SK-N-SH (cell line): Measurements from ENCODE around the gene TPD52L1. TPM values are rescaled to one million over a fixed set of nuclear protein-coding genes. Genes with fewer than 3 reads are reported as not detected.

Experiments used
- CTCF ChIA-PET: fragments of 300-600, 350-600 bp; formaldehyde crosslinking; extraction: SDS; loops from one replicate; lab custom pipeline; 2021; lab: Yijun Ruan, JAX
- POLR2A ChIA-PET: fragments of 350-600 bp; sonication (Branson Sonifier 250); formaldehyde crosslinking; extraction: SDS; loops from one replicate; lab custom pipeline; 2020; ENCODE audit warnings: antibody characterized with exemption, inconsistent platforms; lab: Yijun Ruan, JAX
- DNase-seq: peaks from one replicate; pipeline ENCODE4 v3.0.0; 2012
- H2AFZ ChIP-seq: fragments of 200-600 bp; sonication (generic); 2 replicates; pipeline ENCODE4 v1.8.1; 2016; ENCODE audit warnings: antibody characterized with exemption, mild to moderate bottlenecking, low read depth
- H3F3A ChIP-seq: fragments of 200-600 bp; sonication (generic); replicated peaks from 2 replicates; pipeline ENCODE3; 2016; ENCODE audit warnings: antibody characterized with exemption, mild to moderate bottlenecking; ENCODE audit not compliant: insufficient read depth
- H3K27ac ChIP-seq, 2 experiments: fragments of 200-500 bp in 1 of 2; fragments of 200-600 bp in 1 of 2; sonication (Bioruptor generic) in 1 of 2; sonication (generic), shearing (Covaris generic) in 1 of 2; 2 replicates each; pipeline versions ENCODE4 v1.5.1 to v1.6.1; 2014 to 2016; ENCODE audit warnings: low read depth in 2 of 2, inconsistent platforms in 1 of 2, low read length in 1 of 2, mild to moderate bottlenecking in 1 of 2, mixed read lengths in 1 of 2
- H3K27me3 ChIP-seq: fragments of 200-600 bp; sonication (generic), shearing (Covaris generic); 2 replicates; pipeline ENCODE4 v1.6.1; 2016; ENCODE audit warnings: mixed run types; ENCODE audit not compliant: insufficient read depth
- H3K36me3 ChIP-seq, 2 experiments: fragments of 200-500 bp in 1 of 2; fragments of 200-600 bp in 1 of 2; sonication (Bioruptor generic) in 1 of 2; sonication (generic) in 1 of 2; replicated peaks in 1 of 2; 2 replicates each; pipeline versions ENCODE3 to v1.5.1; 2014 to 2016; ENCODE audit warnings: low read length in 1 of 2, mild to moderate bottlenecking in 1 of 2; ENCODE audit not compliant: insufficient read depth in 2 of 2, control insufficient read depth in 1 of 2
- H3K4me1 ChIP-seq, 2 experiments: fragments of 200-500 bp in 1 of 2; fragments of 200-600 bp in 1 of 2; sonication (Bioruptor generic) in 1 of 2; sonication (generic), shearing (Covaris generic) in 1 of 2; 2 replicates each; pipeline versions ENCODE4 v1.5.1 to v1.6.1; 2014 to 2016; ENCODE audit warnings: low read depth in 1 of 2, low read length in 1 of 2, mixed run types in 1 of 2; ENCODE audit not compliant: insufficient read depth in 2 of 2, control insufficient read depth in 1 of 2
- H3K4me2 ChIP-seq: fragments of 200-600 bp; sonication (generic), shearing (Covaris generic); 2 replicates; pipeline ENCODE4 v1.6.1; 2017; ENCODE audit warnings: mixed run types
- H3K4me3 ChIP-seq, 2 experiments: fragments of 200-500 bp in 1 of 2; fragments of 200-600 bp in 1 of 2; sonication (Bioruptor generic) in 1 of 2; sonication (generic), shearing (Covaris generic) in 1 of 2; 2 replicates each; pipeline versions ENCODE4 v1.5.1 to v1.8.1; 2014 to 2016; ENCODE audit warnings: low read depth in 2 of 2, inconsistent platforms in 1 of 2, low read length in 1 of 2, mild to moderate bottlenecking in 1 of 2, mixed read lengths in 1 of 2, moderate library complexity in 1 of 2
- H3K79me2 ChIP-seq: fragments of 200-600 bp; sonication (generic); 2 replicates; pipeline ENCODE4 v1.8.1; 2017; ENCODE audit warnings: mild to moderate bottlenecking; ENCODE audit not compliant: insufficient read depth
- H3K9ac ChIP-seq: fragments of 200-600 bp; sonication (generic); 2 replicates; pipeline ENCODE4 v1.6.1; 2017; ENCODE audit warnings: mixed run types
- H3K9me2 ChIP-seq: fragments of 200-600 bp; sonication (generic); 2 replicates; pipeline ENCODE4 v1.6.1; 2017; ENCODE audit warnings: mixed run types
- H3K9me3 ChIP-seq: fragments of 200-600 bp; sonication (generic); 2 replicates; pipeline ENCODE4 v1.6.1; 2017; ENCODE audit warnings: mixed run types, mild to moderate bottlenecking, moderate library complexity
- H4K20me1 ChIP-seq: fragments of 200-600 bp; sonication (generic); 2 replicates; pipeline ENCODE4 v1.6.1; 2017; ENCODE audit warnings: mild to moderate bottlenecking, mixed run types; ENCODE audit not compliant: insufficient read depth
- CHD2 ChIP-seq: fragments of 150-350 bp; IDR thresholded peaks from 2 replicates; pipeline ENCODE4 v1.6.1; 2018; ENCODE audit warnings: low read length; ENCODE audit not compliant: partially characterized antibody
- CTCF ChIP-seq: fragments of 200-600 bp; sonication (generic); IDR thresholded peaks from 2 replicates; pipeline ENCODE4 v1.6.1; 2017; ENCODE audit warnings: antibody characterized with exemption, mild to moderate bottlenecking, moderate library complexity
- ELF1 ChIP-seq: IDR thresholded peaks from 2 replicates; pipeline ENCODE4 v1.4.0; 2012
- FOSL2 ChIP-seq: IDR thresholded peaks from 2 replicates; pipeline ENCODE4 v1.4.0; 2012; ENCODE audit warnings: low read depth, mild to moderate bottlenecking, moderate library complexity, borderline replicate concordance
- FOXJ3 ChIP-seq: sonication (generic); formaldehyde crosslinking; IDR thresholded peaks from 2 replicates; pipeline ENCODE4 v1.5.1; 2020; ENCODE audit warnings: mild to moderate bottlenecking, missing genetic modification reagents
- GABPA ChIP-seq: IDR thresholded peaks from 2 replicates; pipeline ENCODE4 v1.4.0; 2012; ENCODE audit warnings: low read depth, mild to moderate bottlenecking
- GATA2 ChIP-seq: sonication (generic); formaldehyde crosslinking; IDR thresholded peaks from 2 replicates; pipeline ENCODE4 v1.5.0; 2020; ENCODE audit warnings: mild to moderate bottlenecking, missing genetic modification reagents
- MAX ChIP-seq: IDR thresholded peaks from 2 replicates; pipeline ENCODE4 v1.4.0; 2012; ENCODE audit warnings: low read depth
- MEF2A ChIP-seq: IDR thresholded peaks from 2 replicates; pipeline ENCODE4 v1.4.0; 2012; ENCODE audit warnings: low read depth, borderline replicate concordance
- NRF1 ChIP-seq: IDR thresholded peaks from 2 replicates; pipeline ENCODE4 v1.6.1; 2012; ENCODE audit warnings: low read depth, mild to moderate bottlenecking, low read length
- POLR2AphosphoS5 ChIP-seq: IDR thresholded peaks from 2 replicates; pipeline ENCODE4 v1.6.1; 2012; ENCODE audit warnings: low read depth, low read length
- RAD21 ChIP-seq: IDR thresholded peaks from 2 replicates; pipeline ENCODE4 v1.6.1; 2012; ENCODE audit warnings: mild to moderate bottlenecking, low read length
- RCOR1 ChIP-seq: fragments of 150-350 bp; IDR thresholded peaks from 2 replicates; pipeline ENCODE4 v1.6.1; 2017; ENCODE audit warnings: antibody characterized with exemption, low read length
- RFX5 ChIP-seq: IDR thresholded peaks from 2 replicates; pipeline ENCODE4 v1.6.1; 2012; ENCODE audit warnings: mild to moderate bottlenecking, improper control_type of control experiment, low read length
- RXRA ChIP-seq: IDR thresholded peaks from 2 replicates; pipeline ENCODE4 v1.4.0; 2012; ENCODE audit warnings: low read depth, mild to moderate bottlenecking, borderline replicate concordance
- SMC3 ChIP-seq: IDR thresholded peaks from 2 replicates; pipeline ENCODE4 v1.6.1; 2012; ENCODE audit warnings: low read depth, low read length, improper control_type of control experiment
- TCF12 ChIP-seq: IDR thresholded peaks from 2 replicates; pipeline ENCODE4 v1.4.0; 2012
- TEAD4 ChIP-seq: IDR thresholded peaks from 2 replicates; pipeline ENCODE4 v1.4.0; 2012; ENCODE audit warnings: mild to moderate bottlenecking, borderline replicate concordance; ENCODE audit not compliant: insufficient read depth
- USF1 ChIP-seq: IDR thresholded peaks from 2 replicates; pipeline ENCODE4 v1.4.0; 2012; ENCODE audit warnings: low read depth, borderline replicate concordance
- YY1 ChIP-seq: IDR thresholded peaks from 2 replicates; pipeline ENCODE4 v1.4.0; 2012; ENCODE audit warnings: low read depth, mild to moderate bottlenecking
- ZBTB33 ChIP-seq: IDR thresholded peaks from 2 replicates; pipeline ENCODE4 v1.4.0; 2012; ENCODE audit warnings: low read depth, borderline replicate concordance
- WGBS: methylation state at CpG from one replicate; pipeline ENCODE4 v1.1.6; 2017; ENCODE audit warnings: low lambda C conversion rate; 5-methylcytosine and 5-hydroxymethylcytosine counted together
- polyA plus RNA-seq, 3 experiments: library from polyadenylated mRNA; depleted of rRNA; stranded (reverse); fragments of >200 nt; gene quantifications; 2 replicates each; pipeline ENCODE4 v1.2.3, GENCODE V29; 2012

TPD52L1 gene
- polyA plus RNA-seq, 1 of the 3 experiments (the other 2 are of a cell fraction), result 0.13 TPM

GRCh38 chr6:125167579-125167978 is 14.0 kb downstream of the TPD52L1 start:
- POLR2A ChIA-PET, result no interaction called here
- no peak overlapping the region for H3K27ac ChIP-seq
- no peak for DNase-seq
- H3F3A ChIP-seq, result no peaks in the 10 kb centered on the region
- CTCF ChIA-PET, result no interaction called here
- H3K9ac ChIP-seq, result no peak overlapping the region
- no peaks in the 10 kb centered on the region for H3K9me2 ChIP-seq
- H3K79me2 ChIP-seq, result no peaks in the 10 kb centered on the region
- no peak overlapping the region for H3K4me3 ChIP-seq
- H3K36me3 ChIP-seq, result no peaks in the 10 kb centered on the region
- TF ChIP-seq YY1 (no peak), RAD21 (no peak), CTCF (no peak), CHD2 (no peak), POLR2AphosphoS5 (no peak), RXRA (no peak), FOSL2 (no peak)
- H3K4me1 ChIP-seq, result no peaks in the 10 kb centered on the region
- no peaks in the 10 kb centered on the region for H4K20me1 ChIP-seq
- H3K27me3 ChIP-seq, result peaks cover 12% of the 10 kb centered on the region
- no peak overlapping the region for H2AFZ ChIP-seq
- H3K4me2 ChIP-seq, result no peak overlapping the region
- WGBS, result 23% methylated on average over 2 of the region's 2 CpGs
- no peaks in the 10 kb centered on the region for H3K9me3 ChIP-seq

- Histone ChIP-seq H3K4me3 (no peak overlapping the region), H3K9me3 (no peaks in the 10 kb centered on the region), H3K36me3 (no peaks in the 10 kb centered on the region), H3K27ac (no peak overlapping the region), H3K27me3 (peaks cover 2% of the 10 kb centered on the region; the same call in 1 of the 2 replicates), H4K20me1 (no peaks in the 10 kb centered on the region), H2AFZ (no peak overlapping the region), H3K79me2 (no peaks in the 10 kb centered on the region), H3K4me1 (no peaks in the 10 kb centered on the region), H3K9me2 (no peaks in the 10 kb centered on the region), H3K4me2 (no peak overlapping the region), H3K9ac (no peak overlapping the region), H3F3A (no peaks in the 10 kb centered on the region)
- TF ChIP-seq FOXJ3 (CRISPR knock-in tag) (no peak), YY1 (no peak), MAX (no peak), POLR2AphosphoS5 (no peak), RXRA (no peak), TEAD4 (no peak), ELF1 (no peak), GATA2 (CRISPR knock-in tag) (no peak), ZBTB33 (no peak), NRF1 (no peak), CHD2 (no peak), RFX5 (no peak), CTCF (no peak), FOSL2 (no peak), USF1 (no peak), TCF12 (no peak), GABPA (no peak), MEF2A (no peak), RCOR1 (no peak), SMC3 (no peak)
- WGBS, result 7% methylated on average over 3 of the region's 3 CpGs
- POLR2A ChIA-PET, result no interaction called here
- no peak for DNase-seq
- CTCF ChIA-PET, result interaction anchor here (0.6 kb wide), 1 partner anchor 58 kb away, joined by 3 read pairs; no protein-coding TSS in a partner anchor
Measured at GRCh38 chr6:125169058-125169457, 15.5 kb downstream of the TPD52L1 start.
